Astrocyte (in vitro differentiated cells and primary cell): ENCODE measurements around the gene NTM. TPM values are rescaled to one million over a fixed set of nuclear protein-coding genes. Genes with fewer than 3 reads are reported as not detected.

Experiments
- DNase-seq: peaks from one replicate; pipeline ENCODE4 v3.0.0-alpha.2; 2010; ENCODE audit warnings: low read depth
- FAIRE-seq: peaks from 2 replicates; lab custom pipeline; 2011; peaks lifted over from hg19 to GRCh38; lab: Jason Lieb, UNC
- H2AFZ ChIP-seq: 2 replicates; pipeline ENCODE4 v1.6.0; 2012; ENCODE audit warnings: low read depth, low read length, inconsistent platforms
- H3K27ac ChIP-seq: 2 replicates; pipeline ENCODE4 v1.5.1; 2011; ENCODE audit warnings: low read depth, low read length, inconsistent platforms
- H3K27me3 ChIP-seq: 2 replicates; pipeline ENCODE4 v1.6.0; 2011; ENCODE audit warnings: low read length, inconsistent platforms; ENCODE audit not compliant: insufficient read depth
- H3K36me3 ChIP-seq: 2 replicates; pipeline ENCODE4 v1.5.1; 2011; ENCODE audit warnings: low read length, inconsistent platforms; ENCODE audit not compliant: insufficient read depth
- H3K4me1 ChIP-seq: 2 replicates; pipeline ENCODE4 v1.5.1; 2011; ENCODE audit warnings: low read length, inconsistent platforms; ENCODE audit not compliant: insufficient read depth
- H3K4me2 ChIP-seq: 2 replicates; pipeline ENCODE4 v1.6.0; 2012; ENCODE audit warnings: low read length, inconsistent platforms
- H3K4me3 ChIP-seq: 2 replicates; pipeline ENCODE4 v1.5.1; 2011; ENCODE audit warnings: low read depth, mild to moderate bottlenecking, low read length, inconsistent platforms; ENCODE audit not compliant: insufficient read depth
- H3K79me2 ChIP-seq: 2 replicates; pipeline ENCODE4 v1.6.0; 2012; ENCODE audit warnings: mild to moderate bottlenecking, low read length, inconsistent platforms; ENCODE audit not compliant: insufficient read depth
- H3K9ac ChIP-seq: 2 replicates; pipeline ENCODE4 v1.6.0; 2012; ENCODE audit warnings: mild to moderate bottlenecking, low read length, inconsistent platforms
- H3K9me3 ChIP-seq: 2 replicates; pipeline ENCODE4 v1.5.1; 2012; ENCODE audit warnings: low read depth, mild to moderate bottlenecking, low read length, inconsistent platforms; ENCODE audit not compliant: insufficient read depth
- H4K20me1 ChIP-seq: 2 replicates; pipeline ENCODE4 v1.6.0; 2012; ENCODE audit warnings: low read length, inconsistent platforms; ENCODE audit not compliant: insufficient read depth
- H3K27ac Mint-ChIP-seq: one replicate; pipeline ENCODE4 v1.8.0; 2021; ENCODE audit warnings: mild to moderate bottlenecking, mixed read lengths; ENCODE audit not compliant: unreplicated experiment
- H3K27me3 Mint-ChIP-seq: one replicate; pipeline ENCODE4 v1.8.0; 2021; ENCODE audit warnings: low read depth, mixed read lengths; ENCODE audit not compliant: unreplicated experiment
- H3K36me3 Mint-ChIP-seq: one replicate; pipeline ENCODE4 v1.8.0; 2021; ENCODE audit warnings: low read depth, mixed read lengths; ENCODE audit not compliant: unreplicated experiment
- H3K4me1 Mint-ChIP-seq: one replicate; pipeline ENCODE4 v1.8.0; 2021; ENCODE audit warnings: low read depth, mixed read lengths; ENCODE audit not compliant: unreplicated experiment
- H3K4me3 Mint-ChIP-seq: one replicate; pipeline ENCODE4 v1.8.0; 2021; ENCODE audit warnings: mild to moderate bottlenecking, moderate library complexity, mixed read lengths; ENCODE audit not compliant: unreplicated experiment
- H3K9me3 Mint-ChIP-seq: one replicate; pipeline ENCODE4 v1.8.0; 2021; ENCODE audit warnings: mild to moderate bottlenecking, mixed read lengths; ENCODE audit not compliant: unreplicated experiment
- EZH2 ChIP-seq: IDR thresholded peaks from 2 replicates; pipeline ENCODE4 v1.6.1; 2012; ENCODE audit warnings: mild to moderate bottlenecking, low read length, inconsistent platforms; ENCODE audit not compliant: insufficient read depth
- total RNA-seq: library from RNA; stranded (reverse); gene quantifications from 2 replicates; pipeline ENCODE4 v1.2.1, GENCODE V29; 2021
- TF ChIP-seq, protein P1 (sequence below): IDR thresholded peaks from 2 replicates; pipeline ENCODE4 v1.5.1; 2011; ENCODE audit warnings: low read depth, mild to moderate bottlenecking, inconsistent platforms, low read length, moderate library complexity; ENCODE audit not compliant: insufficient read depth

NTM gene
- total RNA-seq, 1 donor from 2014 or later: 98.2 TPM

DNA sequence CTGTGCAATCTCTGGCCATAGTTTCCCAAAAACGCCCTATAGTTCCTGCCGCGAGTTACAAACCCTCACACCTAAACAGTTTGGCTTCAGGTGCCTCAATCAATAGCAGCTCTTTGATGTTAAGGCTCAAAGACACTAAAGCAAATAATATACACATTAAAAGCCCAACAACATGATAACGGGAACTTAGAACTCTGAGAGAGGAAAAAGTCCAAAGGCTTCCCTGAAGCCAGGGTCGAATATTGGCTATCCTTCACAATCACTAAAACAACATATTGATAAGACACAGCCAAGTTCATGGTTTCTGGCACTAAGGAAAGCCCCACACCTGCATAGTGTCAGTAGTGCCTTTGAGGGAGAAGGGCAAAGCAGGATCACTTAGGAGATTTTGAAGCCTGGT lies 54.9 kb downstream of the NTM start:
- H3K27me3 Mint-ChIP-seq: peaks cover 16% of the 10 kb centered on the region
- H3K4me3 Mint-ChIP-seq: no peak overlapping the region
- peaks cover 16% of the 10 kb centered on the region for H3K9me3 Mint-ChIP-seq
- peaks cover 24% of the 10 kb centered on the region for H3K4me1 Mint-ChIP-seq
- Histone ChIP-seq H3K36me3 (no peaks in the 10 kb centered on the region), H3K4me2 (no peak overlapping the region), H3K4me1 (peaks cover 5% of the 10 kb centered on the region), H3K9ac (no peak overlapping the region), H3K4me3 (no peak overlapping the region), H3K27me3 (no peaks in the 10 kb centered on the region), H3K9me3 (no peaks in the 10 kb centered on the region), H3K27ac (no peak overlapping the region), H2AFZ (no peak overlapping the region), H4K20me1 (no peaks in the 10 kb centered on the region), H3K79me2 (no peaks in the 10 kb centered on the region)
- no peak for DNase-seq
- no peak for FAIRE-seq
- no peak overlapping the region for H3K27ac Mint-ChIP-seq
- TF ChIP-seq, protein P1, sequence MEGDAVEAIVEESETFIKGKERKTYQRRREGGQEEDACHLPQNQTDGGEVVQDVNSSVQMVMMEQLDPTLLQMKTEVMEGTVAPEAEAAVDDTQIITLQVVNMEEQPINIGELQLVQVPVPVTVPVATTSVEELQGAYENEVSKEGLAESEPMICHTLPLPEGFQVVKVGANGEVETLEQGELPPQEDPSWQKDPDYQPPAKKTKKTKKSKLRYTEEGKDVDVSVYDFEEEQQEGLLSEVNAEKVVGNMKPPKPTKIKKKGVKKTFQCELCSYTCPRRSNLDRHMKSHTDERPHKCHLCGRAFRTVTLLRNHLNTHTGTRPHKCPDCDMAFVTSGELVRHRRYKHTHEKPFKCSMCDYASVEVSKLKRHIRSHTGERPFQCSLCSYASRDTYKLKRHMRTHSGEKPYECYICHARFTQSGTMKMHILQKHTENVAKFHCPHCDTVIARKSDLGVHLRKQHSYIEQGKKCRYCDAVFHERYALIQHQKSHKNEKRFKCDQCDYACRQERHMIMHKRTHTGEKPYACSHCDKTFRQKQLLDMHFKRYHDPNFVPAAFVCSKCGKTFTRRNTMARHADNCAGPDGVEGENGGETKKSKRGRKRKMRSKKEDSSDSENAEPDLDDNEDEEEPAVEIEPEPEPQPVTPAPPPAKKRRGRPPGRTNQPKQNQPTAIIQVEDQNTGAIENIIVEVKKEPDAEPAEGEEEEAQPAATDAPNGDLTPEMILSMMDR: no peak
- no peak for TF ChIP-seq EZH2
- H3K36me3 Mint-ChIP-seq: no peaks in the 10 kb centered on the region

DNA sequence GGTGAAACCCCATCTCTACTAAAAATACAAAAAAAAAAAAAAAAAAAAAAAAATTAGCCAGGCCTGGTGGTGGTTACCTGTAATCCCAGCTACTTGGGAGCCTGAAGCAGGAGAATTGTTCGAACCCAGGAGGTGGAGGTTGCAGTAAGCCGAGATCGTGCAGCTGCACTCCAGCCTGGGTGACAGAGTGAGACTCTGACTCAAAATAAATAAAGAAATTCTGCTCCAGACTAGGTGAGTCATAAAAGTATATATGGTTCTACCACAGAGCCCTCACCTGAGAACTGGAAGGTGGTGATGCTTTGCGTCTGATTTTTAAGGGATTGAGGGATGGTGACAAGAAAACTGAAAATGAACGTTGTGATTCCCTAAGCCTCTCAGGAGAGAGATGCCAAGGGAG lies 58.4 kb downstream of the NTM start:
- Histone ChIP-seq H3K9me3 (no peaks in the 10 kb centered on the region), H3K9ac (no peak overlapping the region), H3K79me2 (no peaks in the 10 kb centered on the region), H3K4me1 (no peaks in the 10 kb centered on the region), H3K36me3 (no peaks in the 10 kb centered on the region), H3K27me3 (no peaks in the 10 kb centered on the region), H3K4me2 (no peak overlapping the region), H2AFZ (no peak overlapping the region), H3K27ac (no peak overlapping the region), H3K4me3 (no peak overlapping the region), H4K20me1 (no peaks in the 10 kb centered on the region)
- H3K9me3 Mint-ChIP-seq: peaks cover 6% of the 10 kb centered on the region
- peaks cover 15% of the 10 kb centered on the region for H3K4me1 Mint-ChIP-seq
- H3K27me3 Mint-ChIP-seq: peaks cover 16% of the 10 kb centered on the region
- H3K27ac Mint-ChIP-seq: no peak overlapping the region
- DNase-seq (no peak), FAIRE-seq (no peak)
- no peak overlapping the region for H3K4me3 Mint-ChIP-seq
- TF ChIP-seq EZH2: no peak
- TF ChIP-seq, protein P1: no peak
- H3K36me3 Mint-ChIP-seq: no peaks in the 10 kb centered on the region

DNA sequence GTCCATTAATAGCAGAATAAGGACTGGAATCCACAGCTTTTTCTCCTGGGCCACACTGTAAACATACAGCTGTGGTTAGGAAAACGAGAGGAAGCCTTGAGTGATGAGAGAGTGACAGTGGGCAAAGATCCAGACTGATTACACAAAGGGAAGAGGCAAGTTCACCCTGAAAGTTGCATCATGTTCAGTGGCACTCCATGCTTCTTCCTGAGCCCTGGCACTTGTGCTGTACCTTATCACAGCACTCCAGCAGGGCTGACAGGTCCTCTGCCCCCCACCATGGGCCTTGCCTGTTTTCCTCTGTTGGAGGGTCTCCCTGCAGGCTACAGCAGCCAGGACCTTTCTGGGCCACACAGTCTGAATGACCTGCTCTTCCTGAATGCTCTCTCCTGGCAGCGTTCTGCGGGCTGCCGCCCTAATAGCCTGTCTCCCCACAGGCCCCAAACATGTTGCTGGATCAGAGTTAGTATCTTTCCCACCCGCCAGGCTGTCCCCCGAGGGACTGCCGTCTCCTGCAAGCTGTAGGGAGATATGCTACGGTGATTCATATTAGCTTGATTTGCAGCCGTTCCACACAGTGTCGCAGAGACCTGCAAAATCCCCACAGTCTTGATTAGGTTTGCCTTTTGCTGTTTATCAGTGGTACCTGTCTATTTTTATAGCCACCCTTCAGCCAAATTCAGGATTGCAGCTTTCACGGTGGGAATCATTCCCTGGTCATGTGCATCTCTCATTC lies 60.2 kb downstream of the NTM start:
- H3K27ac ChIP-seq: no peak overlapping the region

More for the DNA sequence above, 60.2 kb downstream of the NTM start:
- Histone ChIP-seq H3K4me2 (no peak overlapping the region), H3K79me2 (no peaks in the 10 kb centered on the region), H3K36me3 (no peaks in the 10 kb centered on the region), H3K9ac (no peak overlapping the region), H3K4me3 (no peak overlapping the region), H2AFZ (no peak overlapping the region), H4K20me1 (no peaks in the 10 kb centered on the region), H3K9me3 (no peaks in the 10 kb centered on the region), H3K4me1 (no peaks in the 10 kb centered on the region), H3K27me3 (no peaks in the 10 kb centered on the region)
- DNase-seq (no peak), FAIRE-seq (no peak)
- peaks cover 20% of the 10 kb centered on the region for H3K9me3 Mint-ChIP-seq
- peak overlapping the region; percentile 3 for H3K4me3 Mint-ChIP-seq
- H3K27me3 Mint-ChIP-seq: peaks cover 13% of the 10 kb centered on the region
- no peaks in the 10 kb centered on the region for H3K36me3 Mint-ChIP-seq
- peak overlapping the region; percentile 90 for H3K27ac Mint-ChIP-seq
- TF ChIP-seq, protein P1: no peak
- TF ChIP-seq EZH2: no peak
- H3K4me1 Mint-ChIP-seq: peaks cover 13% of the 10 kb centered on the region
